A549 (cell line): ENCODE results near the gene PTGER1.

Source experiments
- CEBPB ChIP-seq, 2 experiments: fragments of >200 bp in 1 of 2; sonication (Bioruptor Twin) in 1 of 2; formaldehyde crosslinking in 1 of 2; IDR thresholded peaks; 2 replicates each; pipeline ENCODE4 v1.6.1; 2012 to 2016
- CTCF ChIP-seq: fragments of >200 bp; sonication (Bioruptor Twin); formaldehyde crosslinking; IDR thresholded peaks from 3 replicates; pipeline ENCODE4 v1.5.1; 2016
- E2F6 ChIP-seq: IDR thresholded peaks from 2 replicates; pipeline ENCODE4 v1.6.1; 2012; ENCODE audit warnings: low read depth, borderline replicate concordance
- HES2 ChIP-seq: fragments of >200 bp; sonication (Bioruptor Twin); formaldehyde crosslinking; IDR thresholded peaks from 2 replicates; pipeline ENCODE4 v1.6.1; 2016
- HMGXB4 ChIP-seq: fragments of 250-450 bp; sonication (Bioruptor Pico); IDR thresholded peaks from 2 replicates; pipeline ENCODE4 v1.5.0; 2021; ENCODE audit warnings: mild to moderate bottlenecking, moderate library complexity, borderline replicate concordance
- MAX ChIP-seq: IDR thresholded peaks from 2 replicates; pipeline ENCODE4 v1.6.1; 2012
- POLR2A ChIP-seq: IDR thresholded peaks from 2 replicates; pipeline ENCODE4 v1.6.1; 2012; ENCODE audit warnings: mild to moderate bottlenecking, low read length

GRCh38 chr19:14427461-14427860 is 47.7 kb downstream of the PTGER1 start:
- TF ChIP-seq E2F6: no peak
- no peak for TF ChIP-seq HMGXB4
- TF ChIP-seq CTCF: no peak
- TF ChIP-seq CEBPB (IDR thresholded peaks at IDR 0.05): no peak
- TF ChIP-seq POLR2A: no peak
- no peak for TF ChIP-seq MAX
- TF ChIP-seq HES2: no peak
